SK-N-SH (cell line): ENCODE data around the gene SEC16B.

Experiments used
- CTCF ChIP-seq: fragments of 200-600 bp; sonication (generic); IDR thresholded peaks from 2 replicates; pipeline ENCODE4 v1.6.1; 2017; ENCODE audit warnings: antibody characterized with exemption, mild to moderate bottlenecking, moderate library complexity
- EP300 ChIP-seq, 2 experiments: IDR thresholded peaks; 2 replicates each; pipeline versions ENCODE4 v1.4.0 to v1.6.1; 2012; ENCODE audit warnings: borderline replicate concordance in 1 of 2, low read depth in 1 of 2, low read length in 1 of 2
- MXI1 ChIP-seq: IDR thresholded peaks from 2 replicates; pipeline ENCODE4 v1.6.1; 2012; ENCODE audit warnings: mild to moderate bottlenecking, low read depth, low read length, improper control_type of control experiment
- SMC3 ChIP-seq: IDR thresholded peaks from 2 replicates; pipeline ENCODE4 v1.6.1; 2012; ENCODE audit warnings: low read depth, low read length, improper control_type of control experiment
- USF2 ChIP-seq: fragments of 150-350 bp; IDR thresholded peaks from 2 replicates; pipeline ENCODE4 v1.6.1; 2017; ENCODE audit warnings: antibody characterized with exemption, low read length, low read depth, borderline replicate concordance

- TF ChIP-seq SMC3 (no peak), MXI1 (no peak), EP300 (IDR thresholded peaks at IDR 0.05; ENCODE audit: borderline replicate concordance in 1 of 2, low read depth in 1 of 2, low read length in 1 of 2) (no peak), CTCF (no peak), USF2 (no peak)
Measured at GRCh38 chr1:177977141-177977540, 7.3 kb upstream of the SEC16B start.
